Lung (tissue), 12 donors: Measurements from ENCODE around the gene HSPG2. TPM values are rescaled to one million over a fixed set of nuclear protein-coding genes. Genes with fewer than 3 reads are reported as not detected.

Experiments
- ATAC-seq: fragments of 200-7000 bp; cut with Tn5 transposase; one replicate; pipeline ENCODE4 v1.9.1; 2020; ENCODE audit warnings: moderate number of reproducible peaks; ENCODE audit not compliant: insufficient read depth, low FRiP score
- DNase-seq, 3 donors: peaks; one replicate each; pipeline ENCODE4 v3.0.0-alpha.2; 2013 to 2017
- H3K27ac ChIP-seq, 2 donors: one replicate each; pipeline ENCODE4 v1.5.1; 2013; ENCODE audit warnings: mild to moderate bottlenecking in 2 of 2, moderate library complexity in 2 of 2, control low read depth in 1 of 2, inconsistent platforms in 1 of 2, low read depth in 1 of 2, low read length in 1 of 2
- H3K27me3 ChIP-seq, 3 donors: one replicate each; pipeline ENCODE4 v1.5.1; 2013; ENCODE audit warnings: low read length in 2 of 3; ENCODE audit not compliant: control insufficient read depth in 3 of 3, insufficient read depth in 3 of 3
- H3K36me3 ChIP-seq, 4 donors: one replicate each; pipeline ENCODE4 v1.5.1; 2013; ENCODE audit warnings: low read length in 4 of 4, mild to moderate bottlenecking in 1 of 4, moderate library complexity in 1 of 4; ENCODE audit not compliant: control insufficient read depth in 4 of 4, insufficient read depth in 4 of 4
- H3K4me1 ChIP-seq, 5 donors: one replicate each; pipeline ENCODE4 v1.5.1; 2013; ENCODE audit warnings: low read length in 5 of 5, mild to moderate bottlenecking in 2 of 5, moderate library complexity in 1 of 5; ENCODE audit not compliant: control insufficient read depth in 5 of 5, insufficient read depth in 5 of 5
- H3K4me3 ChIP-seq: one replicate; pipeline ENCODE4 v1.5.1; 2013; ENCODE audit warnings: mild to moderate bottlenecking, control low read depth, moderate library complexity
- H3K9ac ChIP-seq, 2 donors: one replicate each; pipeline ENCODE4 v1.5.1; 2013; ENCODE audit warnings: low read length in 2 of 2, control low read depth in 1 of 2; ENCODE audit not compliant: insufficient read depth in 1 of 2
- H3K9me3 ChIP-seq, 4 donors: one replicate each; pipeline ENCODE4 v1.5.1; 2013; ENCODE audit warnings: low read length in 3 of 4, mild to moderate bottlenecking in 1 of 4, moderate library complexity in 1 of 4; ENCODE audit not compliant: control insufficient read depth in 4 of 4, insufficient read depth in 3 of 4
- CTCF ChIP-seq: IDR thresholded peaks from 2 replicates; pipeline ENCODE4 v1.5.1; 2012; ENCODE audit warnings: mild to moderate bottlenecking; ENCODE audit errors: control extremely low read depth, extremely low read depth
- WGBS, 2 donors: extraction: QIAGEN DNeasy Blood & Tissue Kit; methylation state at CpG; one replicate each; pipeline ENCODE4 v1.1.7; 2013; 5-methylcytosine and 5-hydroxymethylcytosine counted together
- polyA plus RNA-seq, 2 donors: library from polyadenylated mRNA; stranded (reverse); fragments of 200-250 nt; gene quantifications; one replicate each; pipeline ENCODE4 v1.2.1, GENCODE V29; 2013
- total RNA-seq, 2 donors: library from RNA; depleted of rRNA in 1 of 2; stranded (reverse); fragments of >200 nt in 1 of 2; gene quantifications; one replicate each; pipeline ENCODE4 v1.2.1, GENCODE V29; 2014 to 2021
- donor health status: control.
- donor health status: control.
- donor health status: Bipolar disorder and iron deficiency.
- donor health status: healthy.
- donor health status: DM: yes; HTN: yes; CAD: no.

HSPG2 gene
- total and polyA plus RNA-seq, 4 donors = 58.0 to 335 (median 140) TPM

GRCh38 chr1:21871943-21872342 is 65.2 kb downstream of the HSPG2 start:
- no peak overlapping the region for H3K27ac ChIP-seq
- WGBS, 2 donors = 86 to 92% methylated on average over 13 of the region's 13 CpGs
- H3K4me3 ChIP-seq = no peak overlapping the region
- peaks cover 0 to 4% (median 0%) of the 10 kb centered on the region in 5 donors for H3K4me1 ChIP-seq
- ATAC-seq (no peak), DNase-seq (no peak)
- TF ChIP-seq CTCF = no peak
- H3K9me3 ChIP-seq = peaks cover 0 to 2% (median 0%) of the 10 kb centered on the region in 4 donors
- H3K27me3 ChIP-seq = no peaks in the 10 kb centered on the region
- peaks cover 6 to 62% (median 30%) of the 10 kb centered on the region in 4 donors for H3K36me3 ChIP-seq
- H3K9ac ChIP-seq = no peak overlapping the region

GRCh38 chr1:21870611-21871010 is 66.5 kb downstream of the HSPG2 start:
- peaks cover 8 to 56% (median 30%) of the 10 kb centered on the region in 4 donors for H3K36me3 ChIP-seq
- peaks cover 0 to 4% (median 0%) of the 10 kb centered on the region in 5 donors for H3K4me1 ChIP-seq
- peaks cover 0 to 2% (median 0%) of the 10 kb centered on the region in 4 donors for H3K9me3 ChIP-seq
- ATAC-seq (no peak), DNase-seq (no peak)
- WGBS, 2 donors = 96% methylated on average over 15 of the region's 15 CpGs
- no peaks in the 10 kb centered on the region for H3K27me3 ChIP-seq
- H3K27ac ChIP-seq = no peak overlapping the region
- no peak overlapping the region for H3K4me3 ChIP-seq
- TF ChIP-seq CTCF = no peak
- no peak overlapping the region for H3K9ac ChIP-seq

GRCh38 chr1:21869620-21870121 is 67.4 kb downstream of the HSPG2 start:
- peak overlapping the region in 1 of 2 donors; percentile 5 for H3K27ac ChIP-seq
- no peak for TF ChIP-seq CTCF
- H3K9ac ChIP-seq = no peak overlapping the region
- peaks cover 6 to 55% (median 28%) of the 10 kb centered on the region in 4 donors for H3K36me3 ChIP-seq
- H3K9me3 ChIP-seq = peaks cover 0 to 2% (median 0%) of the 10 kb centered on the region in 4 donors
- DNase-seq = peak in 2 of 3 donors; percentile 6 to 29
- WGBS, 2 donors = 74 to 83% methylated on average over 11 to 13 of the region's 13 CpGs
- H3K27me3 ChIP-seq = no peaks in the 10 kb centered on the region
- peak; percentile 32 for ATAC-seq
- H3K4me3 ChIP-seq = no peak overlapping the region
- H3K4me1 ChIP-seq = peaks cover 0 to 4% (median 0%) of the 10 kb centered on the region in 5 donors
